DOHH2 (cell line): ENCODE results near the gene LENG1.

ENCODE experiments used
- H3F3A ChIP-seq: fragments of 200-600 bp; sonication (generic), shearing (Covaris generic); 2 replicates; pipeline ENCODE4 v1.6.0; 2016; ENCODE audit warnings: antibody characterized with exemption, mild to moderate bottlenecking; ENCODE audit not compliant: control insufficient read depth, insufficient read depth
- H3K27ac ChIP-seq: fragments of 200-600 bp; sonication (generic); 2 replicates; pipeline ENCODE4 v1.5.1; 2014; ENCODE audit warnings: low read depth, mild to moderate bottlenecking, low read length, moderate library complexity
- H3K27me3 ChIP-seq: fragments of 200-600 bp; sonication (generic); 2 replicates; pipeline ENCODE4 v1.6.1; 2014; ENCODE audit warnings: mild to moderate bottlenecking, low read length, mixed read lengths; ENCODE audit not compliant: control insufficient read depth
- H3K36me3 ChIP-seq: fragments of 200-600 bp; sonication (generic); 2 replicates; pipeline ENCODE4 v1.6.1; 2014; ENCODE audit warnings: mild to moderate bottlenecking, low read length, moderate library complexity, mixed read lengths; ENCODE audit not compliant: control insufficient read depth
- H3K4me1 ChIP-seq: fragments of 200-600 bp; sonication (generic); 2 replicates; pipeline ENCODE4 v1.6.1; 2014; ENCODE audit warnings: mild to moderate bottlenecking, low read length, mixed read lengths; ENCODE audit not compliant: control insufficient read depth
- H3K4me2 ChIP-seq: fragments of 200-600 bp; sonication (generic); 2 replicates; pipeline ENCODE4 v1.6.0; 2014; ENCODE audit warnings: mild to moderate bottlenecking, low read length, moderate library complexity
- H3K4me3 ChIP-seq: fragments of 200-600 bp; sonication (generic); 2 replicates; pipeline ENCODE4 v1.5.1; 2014; ENCODE audit warnings: mild to moderate bottlenecking, low read length, mixed read lengths
- H3K79me2 ChIP-seq: fragments of 200-600 bp; sonication (generic); 2 replicates; pipeline ENCODE4 v1.6.1; 2014; ENCODE audit warnings: mild to moderate bottlenecking, low read length, mixed read lengths; ENCODE audit not compliant: control insufficient read depth
- H3K9me2 ChIP-seq: fragments of 200-600 bp; sonication (generic); replicated peaks from 2 replicates; pipeline ENCODE4 v1.6.1; 2014; ENCODE audit warnings: mild to moderate bottlenecking, low read length, mixed read lengths; ENCODE audit not compliant: control insufficient read depth
- H3K9me3 ChIP-seq: fragments of 200-600 bp; sonication (generic); 2 replicates; pipeline ENCODE4 v1.6.1; 2014; ENCODE audit warnings: antibody characterized with exemption, low read length, mixed read lengths; ENCODE audit not compliant: control insufficient read depth, insufficient read depth
- H4K20me1 ChIP-seq: fragments of 200-600 bp; sonication (generic); 2 replicates; pipeline ENCODE4 v1.6.0; 2014; ENCODE audit warnings: low read depth, mild to moderate bottlenecking, antibody characterized with exemption, low read length, moderate library complexity; ENCODE audit not compliant: control insufficient read depth, insufficient read depth
- EZH2phosphoT487 ChIP-seq: fragments of 200-600 bp; sonication (generic); IDR thresholded peaks from 2 replicates; pipeline ENCODE4 v1.6.1; 2017; ENCODE audit warnings: borderline replicate concordance, mild to moderate bottlenecking, antibody characterized with exemption, low read length, moderate library complexity, mixed read lengths
- TF ChIP-seq, protein P1 (sequence below): fragments of 200-600 bp; sonication (generic); IDR thresholded peaks from one replicate; pipeline ENCODE4 v1.5.1; 2014; ENCODE audit warnings: antibody characterized with exemption, mild to moderate bottlenecking, low read depth, low read length; ENCODE audit not compliant: poor library complexity, severe bottlenecking

LENG1 gene

GRCh38 chr19:54142166-54142780 is 17.2 kb downstream of the LENG1 start:
- H3K4me1 ChIP-seq, result peaks cover 10% of the 10 kb centered on the region
- peaks cover 88% of the 10 kb centered on the region for H3K36me3 ChIP-seq
- H3K9me2 ChIP-seq, result no peaks in the 10 kb centered on the region
- no peaks in the 10 kb centered on the region for H3K9me3 ChIP-seq
- H3F3A ChIP-seq, result no peaks in the 10 kb centered on the region
- H3K79me2 ChIP-seq, result peaks cover 55% of the 10 kb centered on the region
- no peak overlapping the region for H3K27ac ChIP-seq
- 0 out of 2 replicates have a peak, but pooled peaks cover 9% of the 10 kb centered on the region for H4K20me1 ChIP-seq
- TF ChIP-seq, protein P1, sequence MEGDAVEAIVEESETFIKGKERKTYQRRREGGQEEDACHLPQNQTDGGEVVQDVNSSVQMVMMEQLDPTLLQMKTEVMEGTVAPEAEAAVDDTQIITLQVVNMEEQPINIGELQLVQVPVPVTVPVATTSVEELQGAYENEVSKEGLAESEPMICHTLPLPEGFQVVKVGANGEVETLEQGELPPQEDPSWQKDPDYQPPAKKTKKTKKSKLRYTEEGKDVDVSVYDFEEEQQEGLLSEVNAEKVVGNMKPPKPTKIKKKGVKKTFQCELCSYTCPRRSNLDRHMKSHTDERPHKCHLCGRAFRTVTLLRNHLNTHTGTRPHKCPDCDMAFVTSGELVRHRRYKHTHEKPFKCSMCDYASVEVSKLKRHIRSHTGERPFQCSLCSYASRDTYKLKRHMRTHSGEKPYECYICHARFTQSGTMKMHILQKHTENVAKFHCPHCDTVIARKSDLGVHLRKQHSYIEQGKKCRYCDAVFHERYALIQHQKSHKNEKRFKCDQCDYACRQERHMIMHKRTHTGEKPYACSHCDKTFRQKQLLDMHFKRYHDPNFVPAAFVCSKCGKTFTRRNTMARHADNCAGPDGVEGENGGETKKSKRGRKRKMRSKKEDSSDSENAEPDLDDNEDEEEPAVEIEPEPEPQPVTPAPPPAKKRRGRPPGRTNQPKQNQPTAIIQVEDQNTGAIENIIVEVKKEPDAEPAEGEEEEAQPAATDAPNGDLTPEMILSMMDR, result no peak
- TF ChIP-seq EZH2phosphoT487, result no peak
- H3K4me2 ChIP-seq, result no peak overlapping the region
- no peak overlapping the region for H3K4me3 ChIP-seq
- no peaks in the 10 kb centered on the region for H3K27me3 ChIP-seq

DNA sequence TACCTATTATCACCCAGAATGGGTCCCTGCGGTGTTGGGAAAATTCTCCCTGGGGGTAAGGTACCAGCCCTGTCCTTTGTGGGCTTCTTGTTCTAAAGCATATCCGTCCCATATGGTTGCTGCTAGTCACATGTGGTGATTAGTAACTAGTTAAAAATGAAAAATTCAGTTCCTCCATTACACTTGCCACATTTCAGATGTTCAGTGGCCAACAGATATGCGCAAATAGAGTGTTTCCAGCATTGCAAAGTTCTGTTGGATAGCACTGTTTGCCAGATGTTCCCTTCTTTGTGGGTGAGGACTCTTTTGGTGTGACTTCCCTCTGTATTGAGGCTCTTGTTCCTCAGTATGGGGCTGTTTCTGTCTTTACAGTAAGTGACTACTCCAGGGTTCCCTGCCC is 18.2 kb downstream of the LENG1 start:
- Histone ChIP-seq H3K36me3 (peaks cover 79% of the 10 kb centered on the region), H3K9me2 (no peaks in the 10 kb centered on the region), H3K9me3 (no peaks in the 10 kb centered on the region), H3K4me3 (no peak overlapping the region), H3K27me3 (no peaks in the 10 kb centered on the region), H3K4me1 (peaks cover 14% of the 10 kb centered on the region), H3F3A (no peaks in the 10 kb centered on the region), H3K27ac (no peak overlapping the region), H3K79me2 (peaks cover 55% of the 10 kb centered on the region), H4K20me1 (0 out of 2 replicates have a peak, but pooled peaks cover 9% of the 10 kb centered on the region), H3K4me2 (no peak overlapping the region)
- TF ChIP-seq EZH2phosphoT487, result no peak
- TF ChIP-seq, protein P1, result no peak

- Histone ChIP-seq H3K27ac (no peak overlapping the region), H4K20me1 (0 out of 2 replicates have a peak, but pooled peaks cover 9% of the 10 kb centered on the region), H3F3A (no peaks in the 10 kb centered on the region), H3K4me1 (peaks cover 21% of the 10 kb centered on the region), H3K36me3 (peaks cover 52% of the 10 kb centered on the region), H3K9me3 (no peaks in the 10 kb centered on the region), H3K4me3 (peak overlapping the region; percentile 89), H3K27me3 (no peaks in the 10 kb centered on the region), H3K79me2 (peaks cover 55% of the 10 kb centered on the region), H3K9me2 (no peaks in the 10 kb centered on the region), H3K4me2 (peak overlapping the region; percentile 64)
- TF ChIP-seq, protein P1, result no peak
- TF ChIP-seq EZH2phosphoT487, result no peak
Measured at GRCh38 chr19:54138489-54139256, 20.8 kb downstream of the LENG1 start.
